H1 (cell line): ENCODE data around the gene PRR12. TPM values are rescaled to one million over a fixed set of nuclear protein-coding genes. Genes with fewer than 3 reads are reported as not detected.

Experiments used
- CTCF ChIA-PET: fragments of 300-600 bp; sonication (Branson Sonifier 250); formaldehyde crosslinking; loops from one replicate; lab custom pipeline; 2021; ENCODE audit not compliant: partially characterized antibody; lab: Charles Lee
- POLR2A ChIA-PET: fragments of 300-600 bp; sonication (Branson Sonifier 250); formaldehyde crosslinking; loops from one replicate; lab custom pipeline; 2021; ENCODE audit warnings: inconsistent platforms; ENCODE audit not compliant: partially characterized antibody; lab: Charles Lee
- DNase-seq, 2 experiments: peaks; one replicate each; pipeline versions ENCODE4 v3.0.0 to v3.0.0-alpha.2; 2010 to 2022; ENCODE audit warnings: low spot score in 2 of 2, low read depth in 1 of 2, mixed read lengths in 1 of 2
- FAIRE-seq: peaks from 2 replicates; lab custom pipeline; 2011; peaks lifted over from hg19 to GRCh38; lab: Jason Lieb, UNC
- H2AFZ ChIP-seq: 2 replicates; pipeline ENCODE4 v1.8.1; 2012; ENCODE audit warnings: low read length, inconsistent platforms
- H2AK5ac ChIP-seq: 2 replicates; pipeline ENCODE4 v1.6.1; 2013; ENCODE audit warnings: low read depth, low read length
- H2BK120ac ChIP-seq: replicated peaks from 2 replicates; pipeline ENCODE3; 2013; ENCODE audit warnings: low read depth, low read length, inconsistent platforms
- H2BK12ac ChIP-seq: 2 replicates; pipeline ENCODE4 v1.6.1; 2013; ENCODE audit warnings: low read depth, low read length
- H2BK15ac ChIP-seq: 2 replicates; pipeline ENCODE4 v1.6.1; 2013; ENCODE audit warnings: low read length
- H2BK20ac ChIP-seq: 2 replicates; pipeline ENCODE4 v1.6.1; 2013; ENCODE audit warnings: low read length
- H2BK5ac ChIP-seq: 2 replicates; pipeline ENCODE4 v1.6.1; 2013; ENCODE audit warnings: low read depth, low read length
- H3K14ac ChIP-seq: 2 replicates; pipeline ENCODE4 v1.6.1; 2013; ENCODE audit warnings: inconsistent platforms; ENCODE audit not compliant: insufficient read length
- H3K18ac ChIP-seq: 2 replicates; pipeline ENCODE4 v1.6.1; 2013; ENCODE audit warnings: low read length; ENCODE audit errors: extremely low read depth
- H3K23ac ChIP-seq: 2 replicates; pipeline ENCODE4 v1.6.1; 2013; ENCODE audit warnings: inconsistent platforms; ENCODE audit not compliant: insufficient read length
- H3K23me2 ChIP-seq: 2 replicates; pipeline ENCODE4 v1.6.1; 2013; ENCODE audit warnings: low read depth, low read length
- H3K27ac ChIP-seq: 2 replicates; pipeline ENCODE4 v1.6.1; 2011; ENCODE audit warnings: low read depth, low read length, inconsistent platforms
- H3K27me3 ChIP-seq, 4 experiments: replicated peaks in 1 of 4; 1 replicate in 1 of 4; 2 replicates in 3 of 4; pipeline versions ENCODE4 v1.6.1 to v1.8.1; 2011 to 2013; ENCODE audit warnings: low read length in 3 of 4, mild to moderate bottlenecking in 3 of 4, inconsistent platforms in 2 of 4, mixed read lengths in 2 of 4, moderate library complexity in 1 of 4; ENCODE audit not compliant: control insufficient read depth in 3 of 4, insufficient read depth in 3 of 4; ENCODE audit errors: extremely low read depth in 1 of 4
- H3K36me3 ChIP-seq, 4 experiments: 2 replicates each; pipeline versions ENCODE4 v1.6.1 to v1.8.1; 2011 to 2013; ENCODE audit warnings: mild to moderate bottlenecking in 4 of 4, low read length in 3 of 4, moderate library complexity in 2 of 4, control low read depth in 1 of 4, inconsistent platforms in 1 of 4; ENCODE audit not compliant: insufficient read depth in 4 of 4, control insufficient read depth in 2 of 4
- H3K4ac ChIP-seq: replicated peaks from 2 replicates; pipeline ENCODE3; 2013; ENCODE audit warnings: low read length, low read depth, mixed read lengths, inconsistent platforms; ENCODE audit not compliant: insufficient read length
- H3K4me1 ChIP-seq, 4 experiments: replicated peaks in 1 of 4; 1 replicate in 1 of 4; 2 replicates in 3 of 4; pipeline versions ENCODE4 v1.6.1 to v1.8.1; 2011 to 2013; ENCODE audit warnings: low read length in 3 of 4, inconsistent platforms in 2 of 4, mixed read lengths in 1 of 4; ENCODE audit not compliant: insufficient read depth in 4 of 4, control insufficient read depth in 3 of 4
- H3K4me2 ChIP-seq, 2 experiments: 2 replicates each; pipeline versions ENCODE4 v1.6.1 to v1.8.1; 2011 to 2013; ENCODE audit warnings: low read depth in 2 of 2, low read length in 2 of 2, control low read depth in 1 of 2, inconsistent platforms in 1 of 2, mild to moderate bottlenecking in 1 of 2; ENCODE audit not compliant: insufficient read depth in 1 of 2
- H3K4me3 ChIP-seq, 4 experiments: fragments of 200-600, 300-600 bp in 1 of 4; sonication (generic), shearing (Covaris generic), sonication (Bioruptor Twin) in 1 of 4; 2 replicates each; pipeline versions ENCODE4 v1.5.1 to v1.8.1; 2011 to 2016; ENCODE audit warnings: low read length in 4 of 4, low read depth in 3 of 4, control low read depth in 2 of 4, inconsistent platforms in 2 of 4, mild to moderate bottlenecking in 2 of 4, mixed read lengths in 1 of 4, moderate library complexity in 1 of 4; ENCODE audit not compliant: insufficient read depth in 2 of 4; ENCODE audit errors: extremely low read depth in 1 of 4
- H3K56ac ChIP-seq: replicated peaks from 2 replicates; pipeline ENCODE3; 2013; ENCODE audit warnings: low read depth, mild to moderate bottlenecking, mixed read lengths, low read length, inconsistent platforms; ENCODE audit not compliant: insufficient read length
- H3K79me1 ChIP-seq: 2 replicates; pipeline ENCODE4 v1.6.1; 2013; ENCODE audit warnings: low read depth, low read length, control low read depth
- H3K79me2 ChIP-seq, 2 experiments: 2 replicates each; pipeline versions ENCODE4 v1.6.1 to v1.8.1; 2012 to 2013; ENCODE audit warnings: low read length in 2 of 2, mild to moderate bottlenecking in 2 of 2, inconsistent platforms in 1 of 2; ENCODE audit not compliant: insufficient read depth in 2 of 2, control insufficient read depth in 1 of 2
- H3K9ac ChIP-seq, 4 experiments: replicated peaks in 1 of 4; 1 replicate in 1 of 4; 2 replicates in 3 of 4; pipeline versions ENCODE4 v1.6.1 to v1.8.1; 2011 to 2013; ENCODE audit warnings: low read depth in 3 of 4, low read length in 3 of 4, control low read depth in 2 of 4, mild to moderate bottlenecking in 2 of 4, moderate library complexity in 2 of 4, inconsistent platforms in 1 of 4; ENCODE audit errors: extremely low read depth in 1 of 4
- H3K9me3 ChIP-seq, 2 experiments: 2 replicates each; pipeline versions ENCODE4 v1.6.1 to v1.8.1; 2012 to 2013; ENCODE audit warnings: mild to moderate bottlenecking in 2 of 2, moderate library complexity in 2 of 2, control low read depth in 1 of 2, inconsistent platforms in 1 of 2, low read depth in 1 of 2, low read length in 1 of 2, mixed read lengths in 1 of 2; ENCODE audit not compliant: insufficient read depth in 2 of 2
- H4K20me1 ChIP-seq, 2 experiments: replicated peaks in 1 of 2; 2 replicates each; pipeline versions ENCODE3 to v1.8.1; 2011 to 2013; ENCODE audit warnings: inconsistent platforms in 2 of 2, low read length in 2 of 2, mild to moderate bottlenecking in 1 of 2; ENCODE audit not compliant: insufficient read depth in 2 of 2, control insufficient read depth in 1 of 2
- H4K5ac ChIP-seq: 2 replicates; pipeline ENCODE4 v1.6.1; 2013; ENCODE audit warnings: low read length, low read depth, mixed read lengths, inconsistent platforms; ENCODE audit not compliant: insufficient read length
- H4K8ac ChIP-seq: 2 replicates; pipeline ENCODE4 v1.8.0; 2013; ENCODE audit warnings: mild to moderate bottlenecking, moderate library complexity, low read length, inconsistent platforms; ENCODE audit not compliant: insufficient read depth; ENCODE audit errors: extremely low read depth
- H4K91ac ChIP-seq: replicated peaks from 2 replicates; pipeline ENCODE3; 2013; ENCODE audit warnings: low read length, mixed read lengths, inconsistent platforms; ENCODE audit not compliant: insufficient read length
- ASH2L ChIP-seq: fragments of 200-600, 300-600 bp; sonication (generic); IDR thresholded peaks from one replicate; pipeline ENCODE4 v1.7.1; 2017; ENCODE audit warnings: low read length
- BCL11A ChIP-seq, 2 experiments: IDR thresholded peaks; one replicate each; pipeline ENCODE4 v1.6.1; 2011; ENCODE audit warnings: low read depth in 2 of 2, low read length in 2 of 2, mild to moderate bottlenecking in 2 of 2
- CBX8 ChIP-seq: fragments of 300-800, 300-1000 bp; sonication (generic); IDR thresholded peaks from 2 replicates; pipeline ENCODE4 v1.7.1; 2016; ENCODE audit warnings: low read depth, low read length, borderline replicate concordance
- CHD1 ChIP-seq: IDR thresholded peaks from 2 replicates; pipeline ENCODE4 v1.6.1; 2012; ENCODE audit warnings: low read depth, low read length, improper control_type of control experiment
- EGR1 ChIP-seq: IDR thresholded peaks from 2 replicates; pipeline ENCODE4 v1.6.1; 2011; ENCODE audit warnings: low read depth, low read length, borderline replicate concordance
- EZH2 ChIP-seq: fragments of 200-600 bp; sonication (generic); IDR thresholded peaks from 2 replicates; pipeline ENCODE4 v1.7.1; 2012; ENCODE audit warnings: low read depth, mild to moderate bottlenecking, moderate library complexity, low read length, inconsistent platforms; ENCODE audit not compliant: severe bottlenecking
- KDM1A ChIP-seq: fragments of 200-600, 300-600 bp; sonication (generic); IDR thresholded peaks from 2 replicates; pipeline ENCODE4 v1.7.1; 2016; ENCODE audit warnings: mild to moderate bottlenecking, low read length, borderline replicate concordance
- POLR2A ChIP-seq, 2 experiments: IDR thresholded peaks; 1 replicate in 1 of 2; 2 replicates in 1 of 2; pipeline ENCODE4 v1.6.1; 2011; ENCODE audit warnings: low read depth in 2 of 2, low read length in 2 of 2, mild to moderate bottlenecking in 2 of 2; ENCODE audit errors: control extremely low read depth in 1 of 2
- POU5F1 ChIP-seq: IDR thresholded peaks from 2 replicates; pipeline ENCODE4 v1.6.1; 2011; ENCODE audit warnings: low read depth, mild to moderate bottlenecking, low read length, moderate library complexity
- RNF2 ChIP-seq: fragments of 200-900, 300-1000 bp; sonication (generic); IDR thresholded peaks from 2 replicates; pipeline ENCODE4 v1.7.1; 2016; ENCODE audit warnings: borderline replicate concordance, low read depth, mild to moderate bottlenecking, antibody characterized with exemption, low read length; ENCODE audit not compliant: poor library complexity, severe bottlenecking; ENCODE audit errors: missing control alignments
- SP2 ChIP-seq: IDR thresholded peaks from 2 replicates; pipeline ENCODE4 v1.6.1; 2012; ENCODE audit warnings: mild to moderate bottlenecking, low read length, inconsistent platforms
- SRF ChIP-seq: IDR thresholded peaks from 2 replicates; pipeline ENCODE4 v1.6.1; 2011; ENCODE audit warnings: mild to moderate bottlenecking, low read depth, low read length, moderate library complexity
- YY1 ChIP-seq: IDR thresholded peaks from 2 replicates; pipeline ENCODE4 v1.6.1; 2011; ENCODE audit warnings: low read depth, mild to moderate bottlenecking, low read length
- WGBS, 2 experiments: shearing (Covaris generic) in 1 of 2; methylation state at CpG; one replicate each; pipeline versions ENCODE4 v1.1.6 to v1.1.7; 2013 to 2015; ENCODE audit warnings: low lambda C conversion rate in 2 of 2, mixed read lengths in 2 of 2, inconsistent platforms in 1 of 2, low coverage in 1 of 2, missing lambda C conversion rate in 1 of 2; ENCODE audit not compliant: insufficient replicate concordance in 2 of 2, insufficient coverage in 1 of 2, insufficient read length in 1 of 2; ENCODE audit errors: extremely low coverage in 1 of 2, missing lambda C conversion rate in 1 of 2; 5-methylcytosine and 5-hydroxymethylcytosine counted together
- polyA plus RNA-seq, 7 experiments: library from polyadenylated mRNA; depleted of rRNA in 3 of 7; stranded (reverse) in 5 of 7; unstranded in 2 of 7; fragments of >200 nt in 5 of 7; fragments of 200-250 nt in 2 of 7; gene quantifications; 1 replicate in 5 of 7; 2 replicates in 1 of 7; 4 replicates in 1 of 7; pipeline versions ENCODE4 v1.2.1 to v1.2.3, GENCODE V29; 2011 to 2013; ENCODE audit warnings: missing spikeins in 2 of 7, mixed read lengths in 2 of 7
- total RNA-seq: library from RNA; stranded (reverse); fragmentation: NEBNext Ultra II Directional; extraction: Animal tissue kit (Norgen Biotek cat#: 25700); gene quantifications from 2 replicates; pipeline ENCODE4 v1.2.1, GENCODE V29; 2021

Gene PRR12
- total and polyA plus RNA-seq, 2 of the 8 experiments (the other 6 are each of a cell fraction or from before 2014, with no cell fraction given), result 2.5 to 59.4 TPM

- H2BK20ac ChIP-seq, result no peak overlapping the region
- peaks cover 4% of the 10 kb centered on the region; the same call in 1 of the 2 replicates for H3K79me1 ChIP-seq
- H4K91ac ChIP-seq, result no peak overlapping the region
- peaks cover 0 to 12% of the 10 kb centered on the region in 2 experiments; a peak in 2 of 4 replicates for H3K79me2 ChIP-seq
- H4K20me1 ChIP-seq, result peaks cover 0 to 14% of the 10 kb centered on the region in 2 experiments
- no peak overlapping the region for H3K18ac ChIP-seq
- H2BK12ac ChIP-seq, result 0 out of 2 replicates have a peak overlapping the region, but pooled peaks have one; percentile 9
- H3K4me1 ChIP-seq, result peaks cover 5 to 22% (median 14%) of the 10 kb centered on the region in 4 experiments
- no peak overlapping the region for H2BK120ac ChIP-seq
- no peak overlapping the region for H3K4me2 ChIP-seq
- H4K5ac ChIP-seq, result no peak overlapping the region
- FAIRE-seq, result no peak
- H3K27ac ChIP-seq, result no peak overlapping the region
- no peaks in the 10 kb centered on the region; a peak in 2 of 7 replicates for H3K27me3 ChIP-seq
- no peak for DNase-seq
- H2BK5ac ChIP-seq, result no peak overlapping the region; the same call in 1 of the 2 replicates
- peaks cover 6% of the 10 kb centered on the region for H3K23me2 ChIP-seq
- H2BK15ac ChIP-seq, result no peak overlapping the region
- TF ChIP-seq EZH2 (no peak), SRF (no peak), EGR1 (no peak), POLR2A (IDR thresholded peaks at IDR 0.05; ENCODE audit: control extremely low read depth in 1 of 2, low read depth in 2 of 2, low read length in 2 of 2) (no peak), POU5F1 (no peak), YY1 (no peak), CBX8 (no peak), ASH2L (no peak), SP2 (no peak), BCL11A (IDR thresholded peaks at IDR 0.05; ENCODE audit: low read depth in 2 of 2, low read length in 2 of 2) (no peak), CHD1 (no peak), RNF2 (no peak), KDM1A (no peak)
- no peak overlapping the region for H3K56ac ChIP-seq
- ChIA-PET POLR2A (interaction anchor here (1.2 to 5.5 kb wide), 5 partner anchors 10 to 19 kb away, joined by 3 to 44 read pairs (median 7); partner anchors contain the start of genes NOSIP and PRRG2), CTCF (interaction anchor here (0.7 to 18.1 kb wide), 9 partner anchors 12 to 86 kb away, joined by 3 to 240 read pairs (median 7); partner anchors contain the start of gene FLT3LG)
- no peak overlapping the region for H3K23ac ChIP-seq
- H2AFZ ChIP-seq, result no peak overlapping the region
- H3K9me3 ChIP-seq, result no peaks in the 10 kb centered on the region
- no peak overlapping the region for H3K4ac ChIP-seq
- no peak overlapping the region for H3K14ac ChIP-seq
- H3K36me3 ChIP-seq, result peaks cover 0 to 29% (median 8%) of the 10 kb centered on the region in 4 experiments; a peak in 4 of 8 replicates
- no peak overlapping the region for H2AK5ac ChIP-seq
- 86% methylated on average over 15 of the region's 15 CpGs; no CpG with 5 or more reads in 1 of the 2 experiments for WGBS, 2 experiments
- H3K4me3 ChIP-seq, result no peak overlapping the region
- no peak overlapping the region for H4K8ac ChIP-seq
- no peak overlapping the region for H3K9ac ChIP-seq
These were observed 31.1 kb upstream of the PRR12 start for GRCh38 chr19:49559928-49560327.
